ENCODE measurements around the gene AOPEP. TPM values are rescaled to one million over a fixed set of nuclear protein-coding genes. Genes with fewer than 3 reads are reported as not detected.

The AOPEP gene
- total and polyA plus RNA-seq, 2 donors (not counting 3 experiments of a cell fraction or from before 2014, with no cell fraction given), result 20.2 to 41.6 TPM

- CTCF ChIA-PET, result no interaction called here
- no TSS peak for BruUV-seq (replicated peaks)
- H3K4me1 ChIP-seq (ENCODE audit: control insufficient read depth, extremely low read depth, insufficient read depth, low read length), result peaks cover 11% of the 10 kb centered on the region
- no peak overlapping the region for H3K4me2 ChIP-seq (ENCODE audit: insufficient read depth, low read length)
- no peaks in the 10 kb centered on the region for H3K9me3 ChIP-seq (replicated peaks; ENCODE audit: control insufficient read depth, insufficient read depth, low read length)
- no peak overlapping the region for H2AFZ ChIP-seq (ENCODE audit: low read depth, low read length)
- no peaks in the 10 kb centered on the region for H3K27me3 ChIP-seq (ENCODE audit: control insufficient read depth in 2 of 2, insufficient read depth in 2 of 2, low read length in 2 of 2)
- no peaks in the 10 kb centered on the region for H3K9me1 ChIP-seq (replicated peaks; ENCODE audit: control insufficient read depth, extremely low read depth, insufficient read depth, low read length)
- DNase-seq (ENCODE audit: low read depth, low spot score) (no peak), FAIRE-seq (peak; percentile 28)
- POLR2A ChIA-PET, result no interaction called here
- intact Hi-C loops (cut with micrococcal nuclease) (no loop called here), dilution Hi-C loops (cut with MboI; ENCODE audit: extremely low pct_ligation_motif_present, low sequenced_read_pairs) (no loop called here)
- H3K9ac ChIP-seq (replicated peaks; ENCODE audit: extremely low read depth, insufficient read depth, low read length), result no peak overlapping the region
- TF ChIP-seq POLR2AphosphoS5 (IDR thresholded peaks at IDR 0.05; ENCODE audit: insufficient read depth, low read depth, low read length) (no peak), GATA2 (IDR thresholded peaks at IDR 0.05; ENCODE audit: insufficient read depth, insufficient read length, low read depth, low read length) (no peak), MAX (IDR thresholded peaks at IDR 0.05; ENCODE audit: insufficient read depth, insufficient read length) (no peak), FOS (IDR thresholded peaks at IDR 0.05; ENCODE audit: borderline replicate concordance, insufficient read depth, low read length) (no peak), JUN (IDR thresholded peaks at IDR 0.05; ENCODE audit: borderline replicate concordance, insufficient read depth, insufficient read length, low read depth) (no peak), CTCF (IDR thresholded peaks at IDR 0.05; ENCODE audit: extremely low read depth in 1 of 2, insufficient read depth in 1 of 2, low read depth in 1 of 2, low read length in 2 of 2) (no peak), EZH2 (IDR thresholded peaks at IDR 0.05; ENCODE audit: borderline replicate concordance, low read depth, low read length, severe bottlenecking) (no peak), MYC (IDR thresholded peaks at IDR 0.05; ENCODE audit: low read depth, low read length) (no peak), POLR2A (IDR thresholded peaks at IDR 0.05; ENCODE audit: low read depth, low read length) (no peak)
- H3K36me3 ChIP-seq (ENCODE audit: control insufficient read depth in 2 of 2, extremely low read depth in 1 of 2, insufficient read depth in 2 of 2, low read length in 2 of 2), result no peaks in the 10 kb centered on the region
- H3K4me3 ChIP-seq (replicated peaks in 1 of 3; ENCODE audit: insufficient read depth in 1 of 3, low read depth in 1 of 3, low read length in 3 of 3), result no peak overlapping the region
- H4K20me1 ChIP-seq (replicated peaks; ENCODE audit: control insufficient read depth, extremely low read depth, insufficient read depth, low read length), result no peaks in the 10 kb centered on the region
- no peak overlapping the region for H3K27ac ChIP-seq (ENCODE audit: insufficient read depth, low read depth, low read length)
- H3K79me2 ChIP-seq (ENCODE audit: control insufficient read depth, insufficient read depth, low read length), result no peaks in the 10 kb centered on the region
These were observed 116.6 kb downstream of the AOPEP start for GRCh38 chr9:94843134-94843533.

Measured in endothelial cell of umbilical vein (primary cell).